Measurements from ENCODE around the gene CPNE9. TPM values are rescaled to one million over a fixed set of nuclear protein-coding genes. Genes with fewer than 3 reads are reported as not detected.

CPNE9 gene
- total and polyA plus RNA-seq, 2 of the 13 experiments (the other 11 are each of a cell fraction or from before 2014, with no cell fraction given) = 0.20 TPM; not detected in 1

GRCh38 chr3:9757427-9757826 lies 53.8 kb downstream of the CPNE9 start:
- H4K20me1 ChIP-seq (ENCODE audit: insufficient read depth, low read length) = no peaks in the 10 kb centered on the region
- CTCF ChIA-PET (ENCODE audit: low intra/inter-chr PET ratio, low total read pairs) = no interaction called here
- FAIRE-seq = no peak

More at GRCh38 chr3:9757427-9757826, 53.8 kb downstream of the CPNE9 start:
- no peak overlapping the region for H3K4me3 ChIP-seq (replicated peaks in 1 of 3; ENCODE audit: insufficient read depth in 1 of 3, low read depth in 2 of 3, low read length in 3 of 3)
- intact Hi-C loops (cut with micrococcal nuclease; ENCODE audit: unreplicated experiment) (no loop called here), in situ Hi-C loops (cut with HindIII; ENCODE audit: extremely low pct_ligation_motif_present, low pct_unique_long_range_greater_than_20kb) (no loop called here)
- no peak overlapping the region for H3K27ac ChIP-seq (ENCODE audit: extremely low read length, insufficient read depth, low read length)
- no TSS peak for BruUV-seq (replicated peaks)
- H3K9me3 ChIP-seq (ENCODE audit: low read length) = no peaks in the 10 kb centered on the region
- 100% methylated on average over 2 of the region's 13 CpGs for whole genome bisulfite sequencing (ENCODE audit: low lambda C conversion rate)
- no peak overlapping the region for H3K4me2 ChIP-seq (ENCODE audit: low read depth, low read length)
- H3K27me3 ChIP-seq (ENCODE audit: control insufficient read depth in 1 of 2, insufficient read depth in 2 of 2, low read length in 2 of 2) = no peaks in the 10 kb centered on the region
- DNase-seq (ENCODE audit: low spot score) = no peak
- no peak; the same call in 2 of the 3 replicates for ATAC-seq
- peaks cover 11 to 63% of the 10 kb centered on the region in 2 experiments for H3K36me3 ChIP-seq (replicated peaks in 1 of 2; ENCODE audit: control insufficient read depth in 1 of 2, insufficient read depth in 2 of 2, low read length in 2 of 2)
- no peaks in the 10 kb centered on the region for H3K79me2 ChIP-seq (ENCODE audit: insufficient read depth, low read length)
- no peak overlapping the region for H2AFZ ChIP-seq (ENCODE audit: low read length)
- peak in 1 of 2 experiments; percentile 12; a peak in 1 of 4 replicates for TF ChIP-seq POLR2A (IDR thresholded peaks at IDR 0.05; ENCODE audit: insufficient read depth in 1 of 2, low read depth in 2 of 2, low read length in 2 of 2)
- TF ChIP-seq, protein P1, sequence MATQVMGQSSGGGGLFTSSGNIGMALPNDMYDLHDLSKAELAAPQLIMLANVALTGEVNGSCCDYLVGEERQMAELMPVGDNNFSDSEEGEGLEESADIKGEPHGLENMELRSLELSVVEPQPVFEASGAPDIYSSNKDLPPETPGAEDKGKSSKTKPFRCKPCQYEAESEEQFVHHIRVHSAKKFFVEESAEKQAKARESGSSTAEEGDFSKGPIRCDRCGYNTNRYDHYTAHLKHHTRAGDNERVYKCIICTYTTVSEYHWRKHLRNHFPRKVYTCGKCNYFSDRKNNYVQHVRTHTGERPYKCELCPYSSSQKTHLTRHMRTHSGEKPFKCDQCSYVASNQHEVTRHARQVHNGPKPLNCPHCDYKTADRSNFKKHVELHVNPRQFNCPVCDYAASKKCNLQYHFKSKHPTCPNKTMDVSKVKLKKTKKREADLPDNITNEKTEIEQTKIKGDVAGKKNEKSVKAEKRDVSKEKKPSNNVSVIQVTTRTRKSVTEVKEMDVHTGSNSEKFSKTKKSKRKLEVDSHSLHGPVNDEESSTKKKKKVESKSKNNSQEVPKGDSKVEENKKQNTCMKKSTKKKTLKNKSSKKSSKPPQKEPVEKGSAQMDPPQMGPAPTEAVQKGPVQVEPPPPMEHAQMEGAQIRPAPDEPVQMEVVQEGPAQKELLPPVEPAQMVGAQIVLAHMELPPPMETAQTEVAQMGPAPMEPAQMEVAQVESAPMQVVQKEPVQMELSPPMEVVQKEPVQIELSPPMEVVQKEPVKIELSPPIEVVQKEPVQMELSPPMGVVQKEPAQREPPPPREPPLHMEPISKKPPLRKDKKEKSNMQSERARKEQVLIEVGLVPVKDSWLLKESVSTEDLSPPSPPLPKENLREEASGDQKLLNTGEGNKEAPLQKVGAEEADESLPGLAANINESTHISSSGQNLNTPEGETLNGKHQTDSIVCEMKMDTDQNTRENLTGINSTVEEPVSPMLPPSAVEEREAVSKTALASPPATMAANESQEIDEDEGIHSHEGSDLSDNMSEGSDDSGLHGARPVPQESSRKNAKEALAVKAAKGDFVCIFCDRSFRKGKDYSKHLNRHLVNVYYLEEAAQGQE (IDR thresholded peaks at IDR 0.05; ENCODE audit: borderline replicate concordance in 1 of 2, low read depth in 1 of 2, low read length in 2 of 2) = no peak
- TF ChIP-seq ZSCAN31 (CRISPR knock-in tag; IDR thresholded peaks at IDR 0.05; ENCODE audit: low read depth) = no peak
- 0 out of 2 replicates have a peak, but pooled peaks have one; percentile 23 for TF ChIP-seq POLR2G (IDR thresholded peaks at IDR 0.05; ENCODE audit: low read depth, low read length)
- peak; percentile 64 for TF ChIP-seq RBFOX2 (IDR thresholded peaks at IDR 0.05; ENCODE audit: low read depth, low read length)
- no peak for TF ChIP-seq AHR (CRISPR knock-in tag; IDR thresholded peaks at IDR 0.05)
- TF ChIP-seq AGO2 (optimal IDR thresholded peaks at IDR 0.05; ENCODE audit: low read depth, low read length) = peak; percentile 90
- TF ChIP-seq HNRNPL (IDR thresholded peaks at IDR 0.05; ENCODE audit: low read depth, low read length) = 0 out of 2 replicates have a peak, but pooled peaks have one; percentile 22
- no peak for TF ChIP-seq JUND (CRISPR knock-in tag; IDR thresholded peaks at IDR 0.05)
- no peak overlapping the region for H3K9ac ChIP-seq (ENCODE audit: insufficient read depth, low read depth, low read length)
- POLR2A ChIA-PET = no interaction called here
- no peaks in the 10 kb centered on the region for H3K4me1 ChIP-seq (ENCODE audit: insufficient read depth, low read length)

Measured in HepG2 (cell line).